Measurements from ENCODE around the gene DDR1.
"Not testable (repeated sequence)": the region's sequence is repeated elsewhere in the genome, so short reads cannot be mapped to it uniquely, and the experiment has no call there.

DDR1 gene

DNA sequence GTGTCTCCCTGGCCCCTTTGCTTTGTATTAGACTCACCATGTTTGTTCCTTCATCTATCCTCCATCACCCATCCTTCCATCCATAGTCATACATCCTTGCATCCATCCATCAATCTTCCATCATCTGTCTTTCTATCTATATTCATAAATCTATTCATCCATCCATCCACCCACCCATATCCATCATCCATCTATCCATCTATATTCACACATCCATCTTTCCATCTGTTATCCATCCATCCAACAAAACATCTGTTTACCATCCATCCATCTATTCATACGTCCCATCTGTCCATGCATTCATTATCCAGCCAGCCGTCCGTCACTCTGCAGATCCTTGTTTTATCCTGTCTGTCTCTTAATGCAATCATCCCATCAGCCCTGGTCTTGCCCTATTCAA, 10.6 kb downstream of the DDR1 start:
- no peak for DNase-seq

DNA sequence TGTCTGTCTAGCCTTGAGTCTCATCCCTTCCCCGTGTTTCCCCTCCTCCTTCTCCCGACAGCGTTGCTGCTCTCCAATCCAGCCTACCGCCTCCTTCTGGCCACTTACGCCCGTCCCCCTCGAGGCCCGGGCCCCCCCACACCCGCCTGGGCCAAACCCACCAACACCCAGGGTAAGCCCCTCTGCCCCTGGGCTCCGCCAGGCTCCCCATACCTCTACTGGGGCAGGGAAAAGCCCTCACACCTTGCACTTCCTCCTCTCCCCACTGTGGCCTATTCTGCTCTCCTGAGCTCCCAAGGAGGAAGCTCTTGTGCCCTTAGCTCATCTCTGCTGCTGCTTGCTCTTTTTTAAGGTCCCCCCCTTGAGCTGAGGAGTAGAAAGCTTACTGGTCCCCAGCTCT, 11.0 kb downstream of the DDR1 start:
- DNase-seq, result no peak

DNA sequence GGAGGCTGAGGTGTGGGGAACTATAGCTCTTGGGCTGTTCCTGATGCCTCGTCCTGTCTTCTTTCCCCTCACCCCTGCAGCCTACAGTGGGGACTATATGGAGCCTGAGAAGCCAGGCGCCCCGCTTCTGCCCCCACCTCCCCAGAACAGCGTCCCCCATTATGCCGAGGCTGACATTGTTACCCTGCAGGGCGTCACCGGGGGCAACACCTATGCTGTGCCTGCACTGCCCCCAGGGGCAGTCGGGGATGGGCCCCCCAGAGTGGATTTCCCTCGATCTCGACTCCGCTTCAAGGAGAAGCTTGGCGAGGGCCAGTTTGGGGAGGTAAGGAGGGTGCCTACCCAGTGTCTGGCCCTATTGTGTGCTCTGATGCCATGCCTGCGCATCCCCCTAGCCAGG, 12.2 kb downstream of the DDR1 start:
- DNase-seq, result no peak

DNA sequence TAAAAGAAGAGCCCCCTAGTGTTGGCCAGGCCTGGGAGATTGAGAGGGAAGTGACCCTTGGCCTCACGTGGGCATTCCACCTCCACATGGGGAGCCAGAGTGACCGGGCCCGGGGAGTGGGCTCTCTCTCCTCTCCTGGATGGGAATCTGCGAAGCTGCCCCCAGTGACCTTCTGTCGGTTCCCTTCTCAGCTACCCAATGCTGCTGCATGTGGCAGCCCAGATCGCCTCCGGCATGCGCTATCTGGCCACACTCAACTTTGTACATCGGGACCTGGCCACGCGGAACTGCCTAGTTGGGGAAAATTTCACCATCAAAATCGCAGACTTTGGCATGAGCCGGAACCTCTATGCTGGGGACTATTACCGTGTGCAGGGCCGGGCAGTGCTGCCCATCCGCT, 13.6 kb downstream of the DDR1 start:
- no peak for DNase-seq

DNA sequence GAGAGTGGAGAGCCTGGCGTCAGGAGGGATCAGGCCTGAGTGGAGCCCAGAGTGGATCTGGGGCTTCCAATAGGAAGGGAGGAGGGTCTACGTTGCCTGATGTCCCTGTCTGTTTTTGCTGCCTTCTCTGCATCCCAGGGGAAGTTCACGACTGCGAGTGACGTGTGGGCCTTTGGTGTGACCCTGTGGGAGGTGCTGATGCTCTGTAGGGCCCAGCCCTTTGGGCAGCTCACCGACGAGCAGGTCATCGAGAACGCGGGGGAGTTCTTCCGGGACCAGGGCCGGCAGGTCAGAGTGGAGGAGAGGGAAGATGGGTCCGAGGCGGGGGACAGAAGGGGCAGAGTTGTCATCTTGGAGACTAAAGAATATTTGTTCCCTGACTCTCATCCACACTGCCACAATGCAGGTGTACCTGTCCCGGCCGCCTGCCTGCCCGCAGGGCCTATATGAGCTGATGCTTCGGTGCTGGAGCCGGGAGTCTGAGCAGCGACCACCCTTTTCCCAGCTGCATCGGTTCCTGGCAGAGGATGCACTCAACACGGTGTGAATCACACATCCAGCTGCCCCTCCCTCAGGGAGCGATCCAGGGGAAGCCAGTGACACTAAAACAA, 14.5 kb downstream of the DDR1 start:
- no peak for DNase-seq

DNA sequence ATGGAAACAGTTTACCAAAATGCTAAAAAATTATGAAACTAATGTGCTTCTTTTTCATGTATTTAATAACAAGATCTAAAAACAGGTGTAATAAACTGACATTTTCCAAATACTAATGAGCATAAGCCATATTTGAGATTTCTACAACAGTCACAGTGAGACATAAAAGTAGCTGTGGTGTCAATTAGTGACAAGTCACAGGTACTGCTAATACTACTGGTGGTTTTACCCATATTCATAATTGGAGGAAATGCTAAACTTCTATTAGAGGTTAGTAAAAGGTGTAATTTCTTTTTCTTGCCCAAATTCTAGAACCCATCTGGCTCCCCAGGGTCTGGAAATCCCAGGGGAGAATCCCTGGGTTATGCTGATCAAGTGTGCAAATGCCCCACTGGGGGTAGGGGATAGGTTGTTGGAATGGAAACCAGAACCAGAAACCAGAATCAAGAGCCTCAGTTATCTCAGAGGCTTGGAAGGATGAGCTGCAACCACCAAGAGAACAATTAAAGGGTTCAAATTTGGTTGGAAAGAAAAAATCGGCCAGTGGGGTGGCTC, 16.6 kb downstream of the DDR1 start:
- DNase-seq, result no peak

DNA sequence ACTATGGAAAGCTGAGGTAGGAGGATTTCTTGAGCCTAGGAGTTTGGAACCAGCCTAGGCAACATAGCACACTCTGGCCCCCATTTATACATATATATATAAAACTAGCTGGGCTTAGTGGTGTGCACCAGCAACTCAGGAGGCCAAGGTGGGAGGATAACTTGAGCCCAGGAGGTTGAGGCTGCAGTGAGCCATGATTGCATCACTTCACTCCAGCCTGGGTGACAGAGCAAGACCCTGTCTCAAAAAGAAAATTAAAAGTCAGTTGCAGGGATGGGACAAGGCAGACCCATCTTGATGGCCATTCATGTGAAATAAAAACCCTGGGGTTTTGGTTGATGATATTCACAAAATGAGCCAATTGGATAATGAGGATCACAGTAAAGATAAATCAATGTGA, 17.1 kb downstream of the DDR1 start:
- no peak for DNase-seq

DNA sequence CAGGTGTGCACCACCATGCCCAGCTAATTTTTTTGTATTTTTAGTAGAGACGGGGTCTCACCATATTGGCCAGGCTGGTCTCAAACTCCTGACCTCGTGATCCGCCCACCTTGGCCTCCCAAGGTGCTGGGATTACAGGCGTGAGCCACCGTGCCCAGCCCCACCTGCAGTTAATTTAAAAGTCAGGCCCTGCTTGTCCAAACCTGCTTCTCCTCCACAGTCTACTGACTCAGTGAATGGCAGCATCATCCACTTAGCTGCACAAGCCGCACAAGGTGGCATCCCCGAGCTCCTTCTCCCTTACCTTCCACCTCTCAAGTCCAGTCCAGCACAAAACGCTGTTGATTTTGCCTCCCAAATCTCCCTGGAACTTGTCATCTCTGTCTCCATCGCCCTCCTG, 17.9 kb downstream of the DDR1 start:
- DNase-seq, result not testable (repeated sequence)

- DNase-seq, result no peak
These were observed 18.4 kb downstream of the DDR1 start for GRCh38 chr6:30902709-30903108.

- no peak for DNase-seq
These were observed 18.9 kb downstream of the DDR1 start for GRCh38 chr6:30903236-30903635.

DNA sequence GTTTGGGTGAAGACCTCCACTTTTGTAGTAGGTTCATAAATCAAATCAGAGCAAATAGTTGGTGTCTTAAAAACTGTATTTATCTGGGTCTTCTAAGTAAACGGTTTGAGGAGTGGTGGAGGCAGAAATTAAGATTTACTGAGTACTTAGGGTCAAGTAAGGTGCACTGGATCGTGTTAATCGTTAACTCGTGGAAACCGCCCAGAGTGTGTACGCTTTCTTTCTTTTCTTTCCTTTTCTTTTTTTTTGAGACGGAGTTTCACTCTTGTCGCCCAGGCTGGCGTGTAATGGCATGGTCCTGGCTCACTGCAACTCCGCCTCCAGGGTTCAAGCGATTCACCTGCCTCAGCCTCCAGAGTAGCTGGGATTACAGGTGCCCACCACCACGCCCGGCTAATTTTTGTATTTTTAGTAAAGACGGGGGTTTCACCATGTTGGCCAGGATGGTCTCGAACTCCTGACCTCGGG, 23.0 kb downstream of the DDR1 start:
- DNase-seq, result not testable (repeated sequence)

GRCh38 chr6:30907758-30908591, 23.7 kb downstream of the DDR1 start, which contains the start of gene GTF2H4:
Gene GTF2H4, plus strand, starts transcription at chr6:30908207.
- DNase-seq, result peak; percentile 98

DNA sequence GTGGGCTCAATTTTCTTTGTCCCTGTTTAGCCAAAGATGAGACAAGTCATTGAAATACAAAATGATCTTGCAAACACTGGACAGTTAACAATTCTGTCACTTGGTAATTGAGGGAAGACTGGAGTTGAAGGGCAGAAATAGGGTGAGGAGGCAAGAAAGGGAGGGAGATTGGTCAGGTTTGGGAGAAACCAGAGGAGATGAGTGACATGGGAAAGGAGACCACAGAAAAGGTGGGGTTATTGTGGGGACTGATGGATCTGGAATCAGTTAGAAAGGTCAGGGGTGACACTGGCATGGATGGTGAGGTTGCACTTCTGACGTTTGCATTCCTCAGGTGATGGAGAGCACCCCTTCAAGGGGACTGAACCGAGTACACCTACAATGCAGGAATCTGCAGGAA, 24.4 kb downstream of the DDR1 start:
- DNase-seq, result no peak

GRCh38 chr6:30910473-30910872, 26.2 kb downstream of the DDR1 start:
- DNase-seq, result not testable (repeated sequence)

GRCh38 chr6:30912746-30913520, 28.6 kb downstream of the DDR1 start:
- DNase-seq, result no peak

DNA sequence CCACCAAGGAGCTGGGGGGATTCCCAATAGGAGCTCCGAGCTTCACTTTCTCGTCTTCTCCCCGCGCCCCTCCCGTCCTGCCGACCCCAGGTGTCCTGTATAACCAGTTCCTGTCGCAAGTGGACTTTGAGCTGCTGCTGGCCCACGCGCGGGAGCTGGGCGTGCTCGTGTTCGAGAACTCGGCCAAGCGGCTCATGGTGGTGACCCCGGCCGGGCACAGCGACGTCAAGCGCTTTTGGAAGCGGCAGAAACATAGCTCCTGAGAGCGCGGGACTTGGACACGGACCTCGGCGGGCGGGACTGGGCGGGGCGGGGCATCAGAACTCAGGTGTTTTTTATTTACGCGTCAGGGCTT, 29.4 kb downstream of the DDR1 start:
- no peak for DNase-seq

- DNase-seq, result peak; percentile 79
These were observed 29.9 kb downstream of the DDR1 start, which contains the start of gene VARS2 for GRCh38 chr6:30914076-30914853. Gene VARS2, plus strand, starts transcription at chr6:30914238. Its CDS starts 599 bp downstream, at chr6:30914837.

GRCh38 chr6:30914854-30915590, 30.7 kb downstream of the DDR1 start:
- DNase-seq, result no peak

GRCh38 chr6:30915591-30915946, 31.2 kb downstream of the DDR1 start:
- DNase-seq, result peak; percentile 44

DNA sequence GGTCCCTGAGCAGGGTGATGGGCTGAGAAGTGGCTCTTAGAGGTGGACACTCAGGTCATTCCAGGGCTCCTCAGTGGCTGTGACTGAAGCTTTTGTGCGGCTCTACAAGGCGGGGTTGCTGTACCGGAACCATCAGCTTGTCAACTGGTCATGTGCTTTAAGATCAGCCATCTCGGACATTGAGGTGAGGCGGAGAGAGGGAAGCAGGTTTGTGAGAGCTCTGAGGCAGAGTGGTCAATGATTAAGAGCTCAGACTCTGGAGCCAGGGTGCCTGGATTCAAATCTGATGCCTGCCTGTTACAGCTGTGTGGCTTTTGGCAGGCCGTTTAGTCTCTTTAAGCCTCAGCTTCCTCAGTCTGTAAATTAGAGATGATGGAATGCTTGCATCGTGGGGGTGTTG, 32.7 kb downstream of the DDR1 start:
- no peak for DNase-seq

- no peak for DNase-seq
These were observed 33.2 kb downstream of the DDR1 start for GRCh38 chr6:30917487-30917886.

GRCh38 chr6:30918670-30919069, 34.4 kb downstream of the DDR1 start:
- DNase-seq, result no peak

Data from NCI-H2227 treated with DMSO at 0.1 percent for 48 hours (cell line).